Epidermal melanocyte (primary cell): ENCODE measurements around the gene PIF1.
A peak's percentile ranks its signal among the peaks of the same experiment; 100 is the strongest.

Source experiments
- DNase-seq: peaks from one replicate; pipeline ENCODE4 v3.0.0; 2011; ENCODE audit warnings: low spot score; ENCODE audit not compliant: insufficient read length

The PIF1 gene, protein sequence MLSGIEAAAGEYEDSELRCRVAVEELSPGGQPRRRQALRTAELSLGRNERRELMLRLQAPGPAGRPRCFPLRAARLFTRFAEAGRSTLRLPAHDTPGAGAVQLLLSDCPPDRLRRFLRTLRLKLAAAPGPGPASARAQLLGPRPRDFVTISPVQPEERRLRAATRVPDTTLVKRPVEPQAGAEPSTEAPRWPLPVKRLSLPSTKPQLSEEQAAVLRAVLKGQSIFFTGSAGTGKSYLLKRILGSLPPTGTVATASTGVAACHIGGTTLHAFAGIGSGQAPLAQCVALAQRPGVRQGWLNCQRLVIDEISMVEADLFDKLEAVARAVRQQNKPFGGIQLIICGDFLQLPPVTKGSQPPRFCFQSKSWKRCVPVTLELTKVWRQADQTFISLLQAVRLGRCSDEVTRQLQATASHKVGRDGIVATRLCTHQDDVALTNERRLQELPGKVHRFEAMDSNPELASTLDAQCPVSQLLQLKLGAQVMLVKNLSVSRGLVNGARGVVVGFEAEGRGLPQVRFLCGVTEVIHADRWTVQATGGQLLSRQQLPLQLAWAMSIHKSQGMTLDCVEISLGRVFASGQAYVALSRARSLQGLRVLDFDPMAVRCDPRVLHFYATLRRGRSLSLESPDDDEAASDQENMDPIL

DNA sequence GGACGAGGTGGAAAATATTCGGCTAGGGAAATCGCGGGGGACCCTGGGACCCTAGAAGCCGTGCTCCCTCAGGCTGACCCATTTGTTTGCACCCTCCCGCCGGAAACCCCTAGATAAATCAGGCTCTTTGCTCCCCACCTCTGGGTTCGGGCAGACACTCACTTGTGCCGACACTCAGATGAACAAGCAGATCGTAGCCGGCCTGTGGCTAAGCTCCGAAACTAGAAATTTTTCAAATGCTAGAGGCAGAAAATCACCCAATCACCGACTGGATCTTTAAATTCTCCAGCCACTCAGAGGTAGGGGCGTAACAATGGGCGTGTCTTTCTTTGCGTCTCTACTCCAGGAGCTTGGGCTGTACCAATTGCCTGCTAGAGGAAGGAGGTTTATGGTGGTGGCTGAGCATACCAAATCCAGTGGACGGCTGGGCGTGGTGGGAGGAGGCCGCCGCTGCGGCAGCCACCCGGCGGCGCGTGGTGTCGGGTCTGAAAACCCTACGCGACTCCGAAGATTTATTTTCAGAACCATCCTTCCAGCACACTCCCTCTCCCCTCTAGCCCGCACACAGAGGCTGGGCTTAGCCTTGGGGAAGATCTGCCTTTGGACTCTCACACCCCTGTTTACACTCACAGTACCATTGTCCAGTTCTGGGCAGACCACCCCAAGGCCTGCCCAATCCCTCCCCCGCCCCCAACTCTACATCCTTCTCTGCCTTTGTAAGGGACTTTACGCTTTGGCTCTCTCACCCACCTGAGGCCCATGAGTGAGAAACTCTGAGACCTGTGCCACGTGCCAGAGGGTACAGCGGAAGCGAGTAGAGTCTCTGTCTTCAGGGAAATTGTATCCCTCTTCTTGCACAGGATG lies at the start of gene PIF1:
Gene PIF1, minus strand, starts transcription at position 217 of the 864 bp plus-strand sequence. CDS start 1,312 bp downstream, outside the sequence.
- peak; percentile 95 for DNase-seq

DNA sequence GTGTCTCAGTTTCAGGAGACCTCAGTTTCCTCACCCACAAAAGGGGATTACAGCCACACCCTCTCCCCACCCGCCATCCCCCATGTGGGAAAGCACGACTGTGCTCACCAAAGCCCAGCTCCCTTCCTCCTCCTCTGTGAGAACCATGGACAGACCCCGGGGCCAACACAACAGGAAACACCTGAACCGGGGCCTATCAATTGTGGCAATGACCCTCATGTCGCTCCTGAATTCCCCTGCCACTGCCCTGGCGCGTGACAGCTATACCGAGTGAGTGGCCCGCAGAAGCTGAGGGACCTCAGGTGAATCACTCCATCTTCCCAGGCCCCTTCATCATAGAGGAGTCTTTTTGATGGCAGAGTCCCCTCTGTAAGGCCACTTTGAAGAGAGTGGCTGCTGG lies 44.9 kb upstream of the PIF1 start:
- no peak for DNase-seq

DNA sequence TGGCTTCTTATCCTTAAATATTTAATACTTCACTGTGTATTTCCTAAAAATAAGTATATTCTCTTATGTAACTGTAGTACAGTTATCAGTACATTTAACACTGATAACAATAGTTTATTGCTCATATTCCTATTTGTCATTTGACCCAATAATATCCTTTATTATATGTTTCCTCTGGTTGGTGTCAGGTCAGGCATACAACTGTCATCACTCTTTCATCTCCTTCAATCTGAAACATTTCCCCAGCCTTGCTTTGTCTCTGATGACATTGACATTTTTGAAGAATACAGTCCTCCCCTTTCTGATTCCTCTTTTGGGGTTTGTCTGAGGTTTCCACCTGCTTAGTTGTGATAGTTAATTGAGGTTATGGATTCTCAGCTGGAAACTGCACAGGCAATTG lies 44.1 kb upstream of the PIF1 start:
- no peak for DNase-seq

DNA sequence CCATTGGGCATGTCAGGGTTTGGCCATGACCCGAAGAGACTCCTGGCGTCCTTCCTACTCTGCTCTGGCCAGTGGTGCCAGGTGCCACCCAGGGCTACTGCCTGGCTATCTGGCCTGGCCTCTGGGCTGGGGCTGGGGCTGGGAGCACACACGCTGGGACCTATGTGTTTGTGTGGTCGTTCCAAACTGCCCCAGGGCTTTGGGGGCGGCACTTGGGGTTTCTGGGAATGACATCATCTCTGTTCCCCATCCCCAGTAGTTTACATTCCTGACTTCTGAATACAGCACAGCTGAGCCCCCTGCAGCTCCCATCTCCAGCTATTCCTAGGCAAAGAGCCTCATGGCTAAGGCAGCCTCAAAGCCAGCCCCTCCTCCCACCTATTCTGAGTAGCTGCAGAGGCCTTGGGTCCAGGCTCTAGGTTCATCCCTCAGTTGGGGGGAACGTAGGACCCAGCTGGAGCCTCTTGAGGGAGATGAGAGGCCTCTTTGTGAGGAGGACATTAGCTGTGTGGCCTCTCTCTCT lies 40.6 kb upstream of the PIF1 start:
- no peak for DNase-seq

DNA sequence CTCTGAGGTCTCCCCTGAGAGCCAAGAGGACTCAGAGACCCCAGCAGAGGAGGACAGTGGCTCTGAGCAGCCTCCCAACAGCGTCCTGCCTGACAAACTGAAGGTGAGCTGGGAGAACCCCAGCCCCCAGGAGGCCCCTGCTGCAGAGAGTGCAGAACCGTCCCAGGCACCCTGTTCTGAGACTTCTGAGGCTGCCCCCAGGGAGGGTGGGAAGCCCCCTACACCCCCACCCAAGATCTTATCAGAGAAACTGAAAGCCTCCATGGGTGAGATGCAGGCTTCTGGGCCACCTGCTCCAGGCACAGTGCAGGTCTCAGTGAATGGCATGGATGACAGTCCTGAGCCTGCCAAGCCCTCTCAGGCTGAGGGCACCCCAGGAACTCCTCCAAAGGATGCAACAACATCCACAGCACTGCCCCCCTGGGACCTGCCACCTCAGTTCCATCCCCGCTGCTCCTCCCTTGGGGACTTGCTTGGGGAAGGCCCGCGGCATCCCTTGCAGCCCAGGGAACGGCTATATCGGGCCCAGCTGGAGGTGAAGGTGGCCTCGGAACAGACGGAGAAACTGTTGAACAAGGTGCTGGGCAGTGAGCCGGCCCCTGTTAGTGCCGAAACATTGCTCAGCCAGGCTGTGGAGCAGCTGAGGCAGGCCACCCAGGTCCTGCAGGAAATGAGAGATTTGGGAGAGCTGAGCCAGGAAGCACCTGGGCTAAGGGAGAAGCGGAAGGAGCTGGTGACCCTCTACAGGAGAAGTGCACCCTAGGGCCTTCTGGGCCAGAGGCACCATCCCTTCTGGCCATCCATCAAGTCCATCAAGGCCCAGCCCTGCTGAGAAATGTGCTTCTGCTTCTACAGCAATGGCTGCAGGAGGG lies 39.9 kb upstream of the PIF1 start:
- DNase-seq = no peak

DNA sequence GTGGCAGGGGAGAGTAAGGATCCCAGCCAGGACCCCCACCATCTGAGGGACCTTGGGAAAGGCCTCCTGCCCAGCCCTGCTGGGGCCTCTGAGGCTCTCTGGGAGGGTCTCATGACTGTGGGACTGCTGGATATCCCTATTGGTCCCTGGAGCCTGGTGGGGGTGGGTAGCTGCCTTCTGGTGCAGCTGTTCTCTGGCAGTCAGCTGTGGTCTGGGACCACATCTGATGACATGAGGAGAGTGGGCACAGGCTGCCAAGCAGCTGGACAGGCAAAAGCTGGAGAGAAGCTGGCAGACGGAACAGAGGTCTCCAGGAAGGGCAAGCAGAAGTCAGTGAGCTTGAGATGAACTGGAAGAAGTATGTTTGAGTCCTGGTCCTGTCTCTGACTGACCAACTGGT lies 38.6 kb upstream of the PIF1 start:
- no peak for DNase-seq

DNA sequence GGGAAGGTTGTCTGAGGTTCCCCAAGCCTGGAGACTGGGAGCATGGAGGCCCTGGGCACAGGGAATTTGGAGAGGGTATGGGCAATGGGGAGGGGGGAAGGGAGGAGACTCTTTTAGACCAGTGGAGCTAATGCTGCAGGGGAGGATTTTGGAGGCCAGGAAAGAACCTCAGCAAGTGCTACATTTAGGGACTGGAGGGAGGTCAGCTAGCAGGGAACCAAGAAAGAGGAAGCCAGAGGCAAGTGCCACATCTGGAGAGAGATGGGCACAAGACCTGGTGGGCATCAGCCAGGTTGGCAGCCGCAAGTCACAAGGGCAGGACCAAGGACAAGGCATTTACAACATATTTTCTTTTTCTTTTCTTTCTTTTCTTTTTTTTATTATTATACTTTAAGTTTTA lies 37.0 kb upstream of the PIF1 start:
- no peak for DNase-seq

DNA sequence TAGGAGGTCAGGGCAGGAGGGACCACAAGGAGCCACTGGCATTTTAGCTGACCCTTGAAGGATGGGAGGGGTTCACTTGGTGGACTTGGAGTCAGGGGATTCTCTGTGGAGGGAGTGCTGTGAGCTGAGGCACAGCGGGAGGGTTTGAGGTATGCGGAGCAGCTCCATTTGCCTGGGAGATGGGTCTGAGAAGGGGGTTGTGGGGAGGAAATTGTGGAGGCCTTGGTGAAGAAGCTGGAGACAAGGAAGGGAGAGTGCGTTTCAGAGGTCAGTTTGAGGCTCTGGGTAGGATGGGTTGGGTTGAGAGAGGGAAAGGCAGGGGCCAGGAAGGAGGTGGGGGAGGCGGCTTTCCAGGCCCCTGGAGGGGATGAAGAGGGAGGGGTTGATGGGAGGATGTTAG lies 36.5 kb upstream of the PIF1 start:
- no peak for DNase-seq

DNA sequence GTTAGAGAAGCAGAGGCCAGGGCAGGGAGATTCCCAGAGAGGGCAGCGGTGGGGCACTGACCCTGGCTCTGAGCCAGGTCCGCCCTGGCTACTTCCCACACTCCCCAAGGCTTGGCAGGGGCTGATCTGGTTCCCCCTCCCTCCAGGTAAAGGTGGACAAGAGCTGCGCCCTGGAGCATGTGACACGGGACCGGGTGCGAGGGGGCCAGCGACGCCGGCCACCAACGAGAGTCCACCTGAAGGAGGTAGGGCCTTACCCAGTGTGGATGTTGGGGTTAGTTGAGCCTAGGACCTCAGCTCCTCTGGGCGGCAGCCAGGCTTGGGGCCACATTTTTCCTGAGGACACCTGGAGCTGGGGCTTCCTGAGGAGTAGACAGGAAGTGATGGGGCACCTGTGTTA lies 35.9 kb upstream of the PIF1 start:
- no peak for DNase-seq

DNA sequence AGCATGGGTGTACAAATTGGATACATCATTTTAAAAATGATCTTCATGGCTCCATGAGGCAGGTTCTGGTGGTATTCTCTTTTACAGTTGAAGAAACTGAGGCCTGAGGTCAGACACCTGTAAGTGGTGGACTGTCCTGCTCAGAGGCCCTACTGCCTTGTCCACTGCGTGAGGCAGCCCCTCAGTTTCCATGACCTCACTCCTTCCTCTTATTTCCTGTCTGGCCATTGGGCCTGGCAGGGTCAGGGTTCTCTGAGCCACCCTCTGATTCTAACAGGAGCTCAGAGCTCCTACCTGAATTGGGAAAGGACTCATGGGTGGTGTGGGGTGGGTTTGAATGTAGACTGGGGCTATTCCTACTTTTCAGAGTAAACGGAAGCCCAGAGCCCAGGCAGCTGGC lies 33.8 kb upstream of the PIF1 start:
- DNase-seq = no peak

DNA sequence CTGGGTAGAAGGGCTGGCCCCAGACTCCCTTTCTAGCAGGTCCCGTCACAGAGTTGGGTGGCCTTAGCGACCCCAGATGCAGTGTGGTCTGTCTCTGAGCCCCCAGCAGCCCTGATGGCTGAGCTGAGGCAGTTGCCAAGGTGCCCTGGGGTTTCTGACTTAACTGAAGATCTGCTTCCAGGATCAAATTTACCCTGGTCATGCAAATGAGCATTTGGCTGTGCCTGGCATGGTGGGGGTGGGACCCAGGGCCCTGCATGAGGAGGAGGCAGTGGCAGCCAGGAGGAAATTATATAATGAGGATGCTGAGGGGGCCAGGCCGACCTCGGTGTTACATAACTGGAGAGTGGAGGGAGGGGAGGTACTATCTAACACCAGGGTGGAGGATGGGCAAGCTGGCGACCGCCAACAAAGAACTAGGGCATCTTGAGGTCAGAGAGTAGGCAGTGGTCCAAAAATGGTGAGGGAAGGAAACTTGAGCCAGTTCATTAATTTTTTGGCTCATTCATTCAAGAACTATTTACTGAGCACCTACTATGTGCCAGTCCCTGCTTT lies 32.7 kb upstream of the PIF1 start:
- DNase-seq = no peak

DNA sequence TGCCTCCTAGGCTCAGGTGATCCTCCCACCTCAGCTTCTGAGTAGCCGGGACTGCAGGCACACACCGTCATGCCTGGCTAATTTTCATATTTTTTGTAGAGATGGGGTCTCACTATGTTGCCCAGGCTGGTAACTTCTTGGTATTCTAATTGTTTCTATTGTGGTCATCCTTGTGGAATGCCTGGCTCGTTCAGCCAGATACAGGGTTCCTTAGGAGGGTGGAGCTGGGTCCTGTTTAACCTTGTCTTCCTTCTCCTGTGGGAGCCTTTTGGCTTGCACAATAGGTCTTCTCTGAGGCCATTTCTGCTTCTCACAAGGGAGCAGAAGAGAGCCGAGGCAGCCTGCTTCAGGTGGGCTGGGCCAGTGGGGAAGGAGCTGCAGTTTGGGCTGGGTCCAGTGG lies 32.0 kb upstream of the PIF1 start:
- DNase-seq = no peak

DNA sequence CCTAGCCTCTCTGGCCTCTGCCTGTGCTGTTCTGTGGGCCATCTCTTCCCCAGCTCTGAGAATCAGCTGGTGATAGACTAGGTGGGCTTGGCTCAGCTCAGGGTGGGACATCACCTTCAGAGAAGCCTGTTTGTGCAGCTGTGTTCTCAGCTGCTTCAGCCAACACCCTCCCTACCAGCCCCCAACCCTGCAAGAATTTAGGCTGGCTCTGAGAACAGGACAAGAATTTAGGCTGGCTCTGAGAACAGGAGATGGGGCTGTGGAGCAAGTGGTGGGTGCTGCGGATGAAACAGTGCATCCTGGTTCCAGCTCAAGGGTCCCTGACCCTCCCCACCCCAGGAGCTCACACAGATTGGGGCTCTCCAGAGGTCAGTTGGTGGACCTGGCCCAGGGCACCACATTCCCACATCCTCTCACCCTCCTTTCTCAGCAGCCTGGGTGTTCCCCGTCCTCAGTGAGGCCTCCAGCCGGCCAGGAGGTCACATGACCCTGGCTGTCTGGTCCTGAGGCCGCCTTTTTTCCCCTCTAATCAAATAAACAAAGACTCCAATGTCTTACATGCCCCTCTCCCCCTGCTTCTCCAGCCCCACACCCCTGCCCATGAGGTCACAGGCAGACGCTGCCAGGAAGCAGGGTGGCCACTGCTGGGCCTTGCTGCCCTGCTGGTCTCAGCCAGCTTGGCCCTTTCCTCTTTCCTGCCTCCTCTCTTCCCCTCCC lies 31.1 kb upstream of the PIF1 start:
- peak; percentile 65 for DNase-seq

DNA sequence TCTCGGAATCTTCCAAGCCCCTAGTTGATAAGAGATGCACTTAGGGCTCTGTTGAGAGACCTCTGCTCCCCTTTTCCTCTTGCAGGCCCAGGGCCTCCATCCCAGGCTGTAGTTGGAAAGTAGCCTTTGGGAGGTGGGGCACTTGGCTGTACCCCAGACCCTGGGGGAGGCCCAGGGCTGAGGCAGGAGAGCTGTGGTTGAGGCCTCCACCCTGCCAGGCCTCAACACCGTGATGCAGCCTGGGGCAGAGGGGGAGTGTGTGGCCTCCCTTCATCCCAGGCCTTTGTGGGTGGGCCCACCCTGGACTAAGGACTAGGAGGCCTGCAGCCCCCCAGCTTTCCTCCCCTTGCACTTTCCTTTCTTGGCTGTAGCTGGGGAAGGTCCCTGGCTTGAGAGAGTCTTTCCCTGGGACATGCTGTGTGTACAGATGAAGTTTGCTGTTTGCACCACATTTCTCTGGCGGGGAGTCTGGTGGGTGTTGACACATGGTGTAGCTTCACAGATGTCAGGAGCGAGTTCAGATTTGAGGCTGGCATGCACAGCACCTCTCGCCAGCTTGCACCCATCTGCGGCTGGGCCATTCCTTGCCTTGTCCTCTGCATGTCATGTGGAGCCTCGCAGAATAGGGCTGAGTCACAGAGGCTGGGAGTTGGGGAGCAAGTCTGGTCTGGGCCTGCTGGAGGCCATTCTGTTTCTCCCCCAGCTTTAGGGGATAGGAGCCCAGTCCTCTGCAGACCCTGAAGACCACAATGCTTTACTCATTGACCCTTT lies 29.9 kb upstream of the PIF1 start:
- no peak for DNase-seq

DNA sequence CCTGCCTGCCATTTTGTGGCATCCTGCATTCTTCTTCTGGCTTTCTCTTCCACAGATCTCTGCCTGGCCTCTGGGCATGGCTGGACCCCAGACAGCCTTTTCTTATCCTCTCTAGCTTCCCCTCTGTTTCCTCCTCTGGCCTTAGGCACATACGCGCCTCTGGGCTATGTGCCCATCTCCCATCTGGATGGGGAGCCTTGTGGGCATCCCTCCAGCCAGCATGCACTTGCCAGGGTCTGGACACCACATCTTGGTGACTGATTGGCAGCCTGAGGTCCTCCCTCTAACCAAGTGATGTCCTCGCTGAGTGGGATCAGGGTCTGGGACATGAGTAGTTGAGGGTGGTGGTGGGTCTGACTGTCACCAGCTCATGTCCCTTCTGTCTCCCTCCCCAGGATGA lies 29.1 kb upstream of the PIF1 start:
- no peak for DNase-seq

DNA sequence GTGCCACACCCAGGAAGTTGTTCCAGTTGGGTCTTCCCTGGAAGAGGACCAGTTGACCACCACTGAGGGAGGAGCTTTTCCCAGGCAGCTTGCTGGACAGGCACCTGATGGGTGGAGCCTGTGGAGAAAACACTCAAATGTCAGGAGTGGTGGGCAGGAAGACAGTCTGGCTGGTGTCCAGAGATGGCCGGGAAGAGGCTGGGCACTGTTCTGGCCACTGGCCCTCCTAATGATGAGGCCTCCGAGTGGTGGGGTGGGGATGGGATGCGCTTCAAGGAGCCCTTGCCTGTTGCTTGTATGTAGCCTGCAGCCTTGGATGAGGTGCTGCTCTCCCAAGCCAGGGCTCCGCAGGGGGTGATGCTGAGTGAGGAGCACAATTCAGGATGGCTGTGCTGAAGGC lies 28.6 kb upstream of the PIF1 start:
- DNase-seq = no peak

DNA sequence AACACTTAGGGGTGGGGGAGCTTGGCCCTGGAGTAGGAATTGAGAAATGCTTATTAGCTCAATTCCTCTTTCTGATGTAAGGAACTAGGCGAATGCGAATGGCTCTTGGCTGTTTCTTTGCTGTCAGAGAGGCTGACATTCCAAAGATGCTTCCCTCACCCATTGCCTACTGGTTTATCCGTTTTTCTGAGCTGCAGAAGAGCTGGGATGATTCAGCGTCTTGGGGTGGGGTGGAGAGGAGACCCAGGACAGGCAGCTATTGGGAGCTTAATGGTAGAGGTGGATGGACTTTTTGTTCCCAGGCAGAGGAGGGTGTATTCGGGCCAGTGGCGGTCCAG lies 26.0 kb upstream of the PIF1 start:
- peak; percentile 31 for DNase-seq

DNA sequence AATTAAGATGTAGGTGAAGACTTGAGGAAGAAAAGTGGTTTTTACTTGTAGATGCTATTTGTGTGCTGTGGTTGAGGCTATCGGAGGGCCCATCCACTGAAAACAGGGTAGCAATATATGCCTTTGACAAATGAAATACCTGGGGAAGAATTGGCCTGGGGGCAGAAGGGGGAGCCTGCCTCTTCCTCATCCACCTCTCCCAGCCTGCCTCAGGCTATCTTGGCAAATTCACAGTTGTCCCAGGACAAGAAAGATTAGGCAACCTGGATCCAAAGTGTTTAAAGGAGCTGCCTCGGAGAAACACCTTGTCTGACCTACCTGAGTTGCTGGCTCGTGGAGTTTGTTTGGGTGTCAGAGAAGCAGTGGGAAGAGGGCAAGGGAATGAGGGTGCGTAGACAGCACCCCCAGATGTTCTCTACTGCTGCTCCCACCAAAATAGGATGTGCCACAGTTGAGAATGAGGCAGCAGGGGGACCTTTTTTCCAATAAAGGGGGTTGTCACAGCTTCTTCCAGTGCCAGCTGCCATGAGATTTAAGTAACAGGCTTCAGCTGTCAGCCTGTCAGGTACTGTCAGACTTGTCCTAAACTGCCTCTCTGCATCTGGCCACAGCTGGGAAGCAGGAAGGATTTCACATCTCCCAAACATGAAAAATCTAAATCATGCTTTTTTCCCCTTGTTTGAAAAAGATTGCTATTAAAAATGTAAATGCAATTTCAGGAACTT lies 25.5 kb upstream of the PIF1 start:
- no peak for DNase-seq
